Ascending aorta (tissue), 2 donors: ENCODE data around the gene HYAL2. TPM values are rescaled to one million over a fixed set of nuclear protein-coding genes. Genes with fewer than 3 reads are reported as not detected.
A peak's percentile ranks its signal among the peaks of the same experiment; 100 is the strongest.
"Not testable (repeated sequence)": the region's sequence is repeated elsewhere in the genome, so short reads cannot be mapped to it uniquely, and the experiment has no call there.

Experiments used
- DNase-seq, 2 donors: peaks; one replicate each; pipeline ENCODE4 v3.0.0-alpha.2; 2019; ENCODE audit warnings: low spot score in 2 of 2
- H3K27ac ChIP-seq, 2 donors: fragments of 200-600 bp; sonication (generic); one replicate each; pipeline ENCODE4 v1.5.1; 2016 to 2017; ENCODE audit warnings: mild to moderate bottlenecking in 1 of 2
- H3K27me3 ChIP-seq: fragments of 200-600 bp; sonication (generic); one replicate; pipeline ENCODE4 v1.5.1; 2017
- H3K36me3 ChIP-seq, 2 donors: fragments of 200-600 bp; sonication (generic); one replicate each; pipeline ENCODE4 v1.5.1; 2016
- H3K4me1 ChIP-seq, 2 donors: fragments of 200-600 bp; sonication (generic); one replicate each; pipeline ENCODE4 v1.5.1; 2016 to 2017; ENCODE audit warnings: mild to moderate bottlenecking in 1 of 2
- H3K4me3 ChIP-seq, 2 donors: fragments of 200-600 bp; sonication (generic); one replicate each; pipeline ENCODE4 v1.5.1; 2016 to 2017; ENCODE audit warnings: mild to moderate bottlenecking in 1 of 2
- H3K9me3 ChIP-seq, 2 donors: fragments of 200-600 bp; sonication (generic); one replicate each; pipeline ENCODE4 v1.5.1; 2016
- CTCF ChIP-seq, 3 experiments: fragments of 200-600 bp in 2 of 3; fragments of 450-650 bp in 1 of 3; sonication (generic) in 2 of 3; IDR thresholded peaks; one replicate each; pipeline ENCODE4 v1.5.1; 2016 to 2019; ENCODE audit warnings: antibody characterized with exemption in 3 of 3, mild to moderate bottlenecking in 1 of 3, moderate library complexity in 1 of 3
- intact Hi-C: fragments of 100-400 bp; cut with DNase I; formaldehyde crosslinking; loops from one replicate; pipeline ENCODE4 v1.15.1; 2023
- total RNA-seq: library from RNA; depleted of rRNA; stranded (reverse); fragments of >200 nt; gene quantifications from one replicate; pipeline ENCODE4 v1.1.0, GENCODE V29; 2016

Gene HYAL2
- total RNA-seq, 1 donor from 2014 or later: 449 TPM

- peaks cover 8 to 28% of the 10 kb centered on the region in 2 donors for H3K4me1 ChIP-seq
Measured at GRCh38 chr3:50318163-50318562, 4.4 kb downstream of the HYAL2 start.

GRCh38 chr3:50317300-50317699, 5.2 kb downstream of the HYAL2 start:
- H3K27ac ChIP-seq: no peak overlapping the region
- H3K36me3 ChIP-seq: peaks cover 0 to 21% of the 10 kb centered on the region in 2 donors
- no peaks in the 10 kb centered on the region for H3K27me3 ChIP-seq
- H3K9me3 ChIP-seq: no peaks in the 10 kb centered on the region
- peaks cover 8 to 27% of the 10 kb centered on the region in 2 donors for H3K4me1 ChIP-seq
- H3K4me3 ChIP-seq: no peak overlapping the region
- no peak for TF ChIP-seq CTCF (IDR thresholded peaks at IDR 0.05)
- no peak for DNase-seq
- intact Hi-C loops: no loop called here

More at GRCh38 chr3:50318163-50318562, 4.4 kb downstream of the HYAL2 start:
- Histone ChIP-seq H3K27me3 (no peaks in the 10 kb centered on the region), H3K36me3 (peaks cover 0 to 21% of the 10 kb centered on the region in 2 donors), H3K27ac (no peak overlapping the region), H3K9me3 (no peaks in the 10 kb centered on the region), H3K4me3 (peak overlapping the region in 1 of 2 donors; percentile 5)
- DNase-seq: no peak
- intact Hi-C loops: no loop called here
- no peak for TF ChIP-seq CTCF (IDR thresholded peaks at IDR 0.05)

GRCh38 chr3:50316657-50317242, 5.8 kb downstream of the HYAL2 start:
- H3K27ac ChIP-seq: no peak overlapping the region
- H3K4me1 ChIP-seq: peaks cover 8 to 22% of the 10 kb centered on the region in 2 donors
- H3K36me3 ChIP-seq: peaks cover 0 to 21% of the 10 kb centered on the region in 2 donors
- no peaks in the 10 kb centered on the region for H3K9me3 ChIP-seq
- H3K4me3 ChIP-seq: no peak overlapping the region
- no peak for TF ChIP-seq CTCF (IDR thresholded peaks at IDR 0.05)
- DNase-seq: no peak
- intact Hi-C loops: no loop called here
- no peaks in the 10 kb centered on the region for H3K27me3 ChIP-seq

GRCh38 chr3:50314816-50315215, 7.7 kb downstream of the HYAL2 start:
- Histone ChIP-seq H3K9me3 (no peaks in the 10 kb centered on the region), H3K27ac (no peak overlapping the region), H3K27me3 (no peaks in the 10 kb centered on the region), H3K36me3 (peaks cover 0 to 21% of the 10 kb centered on the region in 2 donors), H3K4me3 (no peak overlapping the region), H3K4me1 (peaks cover 2 to 12% of the 10 kb centered on the region in 2 donors)
- DNase-seq: no peak
- intact Hi-C loops: no loop called here
- no peak for TF ChIP-seq CTCF (IDR thresholded peaks at IDR 0.05)

- no peak for DNase-seq
- H3K27ac ChIP-seq: no peak overlapping the region
- H3K27me3 ChIP-seq: no peaks in the 10 kb centered on the region
- intact Hi-C loops: no loop called here
- peaks cover 0 to 21% of the 10 kb centered on the region in 2 donors for H3K36me3 ChIP-seq
- no peaks in the 10 kb centered on the region for H3K9me3 ChIP-seq
- H3K4me1 ChIP-seq: peaks cover 0 to 9% of the 10 kb centered on the region in 2 donors
- no peak for TF ChIP-seq CTCF (IDR thresholded peaks at IDR 0.05)
- H3K4me3 ChIP-seq: no peak overlapping the region
Measured at GRCh38 chr3:50314342-50314741, 8.2 kb downstream of the HYAL2 start.

- DNase-seq, H3K27me3 ChIP-seq, intact Hi-C loops: not testable (repeated sequence)
Measured at GRCh38 chr3:50312041-50312440, 10.5 kb downstream of the HYAL2 start.

More at GRCh38 chr3:50312041-50312440, 10.5 kb downstream of the HYAL2 start:
- not testable (repeated sequence) for H3K27ac ChIP-seq, H3K36me3 ChIP-seq, H3K4me3 ChIP-seq, H3K9me3 ChIP-seq, H3K4me1 ChIP-seq
